ENCODE results near the gene CHPF2. TPM values are rescaled to one million over a fixed set of nuclear protein-coding genes. Genes with fewer than 3 reads are reported as not detected.

The CHPF2 gene
- total RNA-seq, 4 donors from 2014 or later: 21.5 to 28.6 (median 25.4) TPM

DNA sequence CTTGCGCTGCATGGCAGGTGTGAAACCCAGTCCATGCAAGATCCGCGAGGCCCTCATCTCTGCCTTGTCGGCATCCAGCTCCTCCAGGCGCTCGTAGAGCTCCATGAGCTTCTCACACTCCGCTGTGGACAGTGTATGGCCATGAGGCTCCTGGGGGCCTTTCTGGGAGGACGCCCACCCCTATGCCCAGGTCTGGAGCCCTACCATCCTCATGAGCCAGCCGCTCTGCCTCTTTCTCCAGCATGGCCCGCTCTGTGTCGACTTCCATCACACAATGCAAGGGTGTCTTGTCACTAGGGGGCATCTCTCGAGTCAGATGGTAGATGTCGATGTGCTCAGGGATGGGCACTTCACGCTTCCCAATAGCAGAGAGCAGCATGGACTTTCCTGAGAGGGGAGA, 8.6 kb upstream of the CHPF2 start:
- Histone ChIP-seq H3K36me3 (peaks cover 60% of the 10 kb centered on the region), H3K9me3 (no peaks in the 10 kb centered on the region), H3K4me3 (no peak overlapping the region), H3K27me3 (no peaks in the 10 kb centered on the region), H3K4me1 (peaks cover 22% of the 10 kb centered on the region), H3K27ac (no peak overlapping the region)
- DNase-seq (ENCODE audit: low spot score in 2 of 2): no peak
- TF ChIP-seq POLR2A (IDR thresholded peaks at IDR 0.05): no peak
- no peak for TF ChIP-seq EP300 (IDR thresholded peaks at IDR 0.05)
- TF ChIP-seq POLR2AphosphoS5 (IDR thresholded peaks at IDR 0.05): no peak
- TF ChIP-seq CTCF (IDR thresholded peaks at IDR 0.05): no peak
- WGBS: 92% methylated on average over 14 of the region's 14 CpGs

- Histone ChIP-seq H3K36me3 (peaks cover 37% of the 10 kb centered on the region), H3K4me1 (peaks cover 22% of the 10 kb centered on the region), H3K27me3 (no peaks in the 10 kb centered on the region), H3K27ac (no peak overlapping the region), H3K4me3 (peak overlapping the region; percentile 75), H3K9me3 (no peaks in the 10 kb centered on the region)
- 38% methylated on average over 8 of the region's 8 CpGs for WGBS
- DNase-seq (ENCODE audit: low spot score in 2 of 2): no peak
- TF ChIP-seq POLR2AphosphoS5 (IDR thresholded peaks at IDR 0.05) (no peak), POLR2A (IDR thresholded peaks at IDR 0.05) (no peak), CTCF (IDR thresholded peaks at IDR 0.05) (no peak), EP300 (IDR thresholded peaks at IDR 0.05) (no peak)
Measured at GRCh38 chr7:151225948-151226510, 6.3 kb upstream of the CHPF2 start.

- TF ChIP-seq EP300 (IDR thresholded peaks at IDR 0.05) (no peak), POLR2A (IDR thresholded peaks at IDR 0.05) (no peak), CTCF (IDR thresholded peaks at IDR 0.05) (no peak), POLR2AphosphoS5 (IDR thresholded peaks at IDR 0.05) (no peak)
- Histone ChIP-seq H3K36me3 (peaks cover 33% of the 10 kb centered on the region), H3K4me1 (peaks cover 25% of the 10 kb centered on the region), H3K27ac (peak overlapping the region; percentile 42), H3K27me3 (no peaks in the 10 kb centered on the region), H3K4me3 (peak overlapping the region; percentile 75), H3K9me3 (no peaks in the 10 kb centered on the region)
- DNase-seq (ENCODE audit: low spot score in 2 of 2): peak in 1 of 2 donors; percentile 76
- WGBS: under 1% methylated on average over 13 of the region's 15 CpGs
Measured at GRCh38 chr7:151226560-151226874, 5.8 kb upstream of the CHPF2 start.

DNA sequence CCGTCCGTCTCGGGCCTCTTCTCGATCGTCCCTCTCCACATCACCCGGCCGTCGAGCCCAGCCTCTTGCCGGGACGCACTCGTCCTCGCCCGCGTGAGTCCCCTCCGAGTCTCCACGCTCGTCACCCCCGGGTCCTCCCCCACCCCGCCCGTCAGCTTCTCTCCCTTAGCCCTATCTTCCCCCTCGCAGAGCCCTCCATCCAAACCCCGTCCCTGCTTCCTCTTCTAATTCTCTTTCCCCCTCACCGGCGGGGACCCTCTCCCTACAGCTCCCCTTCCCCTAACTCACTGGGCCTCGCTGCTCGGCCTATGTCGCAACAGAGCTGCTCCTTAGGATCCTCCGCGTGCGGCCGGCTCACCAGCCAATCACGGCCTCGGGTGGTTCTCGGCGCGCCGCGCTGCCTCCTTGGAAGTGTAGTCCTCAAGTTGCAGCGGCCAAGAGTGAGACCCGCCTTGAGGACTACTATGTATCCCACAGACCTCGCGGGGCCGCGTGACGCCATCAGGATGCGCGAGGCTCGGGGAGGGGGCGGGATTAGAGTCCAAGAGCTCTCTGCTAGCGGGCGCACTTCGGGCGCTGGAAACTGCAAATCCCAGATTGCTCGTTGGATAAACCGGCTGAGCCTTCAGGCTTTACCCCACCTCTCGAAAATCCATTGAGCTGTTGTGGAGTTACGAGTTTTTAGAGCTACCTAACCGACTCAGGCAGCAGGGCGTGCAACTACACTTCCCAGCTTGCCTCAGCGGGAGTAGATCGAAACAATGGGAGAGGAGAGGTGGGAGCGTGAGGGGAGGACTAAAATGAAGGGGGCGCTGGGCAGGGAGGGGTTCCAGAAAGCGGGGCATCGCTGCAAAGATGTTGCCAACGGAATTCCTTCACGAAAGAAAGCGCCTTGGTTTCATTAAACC, 5.2 kb upstream of the CHPF2 start, which contains the start of gene ABCF2:
Gene ABCF2, minus strand, starts transcription at position 331 of the 908 bp plus-strand sequence. CDS start 747 bp downstream, outside the sequence.
- TF ChIP-seq CTCF (IDR thresholded peaks at IDR 0.05) (no peak), POLR2A (IDR thresholded peaks at IDR 0.05) (peak in 1 of 2 donors; percentile 30), EP300 (IDR thresholded peaks at IDR 0.05) (no peak), POLR2AphosphoS5 (IDR thresholded peaks at IDR 0.05) (peak in 2 of 3 donors; percentile 14 to 78)
- peak; percentile 99 to 100 for DNase-seq (ENCODE audit: low spot score in 2 of 2)
- H3K27ac ChIP-seq: peak within 1 kb of the TSS; percentile 55
- peak within 1 kb of the TSS; percentile 75 for H3K4me3 ChIP-seq
- H3K27me3 ChIP-seq: no peaks in the 10 kb centered on the region
- H3K9me3 ChIP-seq: no peaks in the 10 kb centered on the region
- peaks cover 27% of the 10 kb centered on the region for H3K36me3 ChIP-seq
- H3K4me1 ChIP-seq: peaks cover 31% of the 10 kb centered on the region
- WGBS: under 1% methylated on average over 62 of the region's 68 CpGs
